GM18505 (cell line): Measurements from ENCODE around the gene FAAP20.

ENCODE experiments used
- ATAC-seq: cut with Tn5 transposase; IDR thresholded peaks from one replicate; pipeline ENCODE4 v1.9.1; 2021; ENCODE audit not compliant: unreplicated experiment
- POLR2A ChIP-seq: IDR thresholded peaks from 4 replicates; pipeline ENCODE4 v1.6.1; 2011; ENCODE audit warnings: borderline replicate concordance; ENCODE audit not compliant: insufficient read depth, insufficient read length; ENCODE audit errors: extremely low read depth

Gene FAAP20

GRCh38 chr1:2202843-2203601, 8.4 kb upstream of the FAAP20 start:
- no peak for ATAC-seq

DNA sequence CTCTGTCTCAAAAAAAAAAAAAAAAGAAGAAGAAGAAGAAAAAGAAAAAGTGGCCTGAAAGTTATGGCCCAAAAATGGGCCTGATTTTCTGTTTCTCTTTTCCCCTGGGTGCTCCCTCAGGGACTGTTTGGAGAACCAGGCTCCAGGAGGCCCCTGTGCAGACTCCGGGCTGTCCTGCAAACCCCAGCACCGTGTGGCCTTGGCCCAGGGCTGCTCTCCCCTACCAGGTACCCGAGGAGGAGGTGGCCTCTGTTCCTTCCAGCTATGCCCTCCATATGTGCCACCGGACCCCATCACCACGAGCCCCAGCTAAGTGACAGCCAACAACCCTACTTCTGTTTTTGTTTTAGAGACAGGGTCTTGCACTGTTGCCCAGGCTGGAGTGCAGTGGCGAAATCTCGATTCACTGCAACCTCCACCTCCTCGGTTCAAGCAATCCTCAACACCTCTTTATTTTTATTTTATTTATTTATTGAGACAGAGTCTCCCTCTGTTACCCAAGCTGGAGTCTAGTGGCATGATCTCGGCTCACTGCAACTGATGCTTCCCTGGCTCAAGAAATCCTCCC, 7.5 kb upstream of the FAAP20 start:
- no peak for ATAC-seq
- no peak for TF ChIP-seq POLR2A

More at GRCh38 chr1:2202843-2203601, 8.4 kb upstream of the FAAP20 start:
- TF ChIP-seq POLR2A = no peak

- ATAC-seq = no peak
- no peak for TF ChIP-seq POLR2A
Observed at GRCh38 chr1:2201062-2201461, 6.5 kb upstream of the FAAP20 start.

DNA sequence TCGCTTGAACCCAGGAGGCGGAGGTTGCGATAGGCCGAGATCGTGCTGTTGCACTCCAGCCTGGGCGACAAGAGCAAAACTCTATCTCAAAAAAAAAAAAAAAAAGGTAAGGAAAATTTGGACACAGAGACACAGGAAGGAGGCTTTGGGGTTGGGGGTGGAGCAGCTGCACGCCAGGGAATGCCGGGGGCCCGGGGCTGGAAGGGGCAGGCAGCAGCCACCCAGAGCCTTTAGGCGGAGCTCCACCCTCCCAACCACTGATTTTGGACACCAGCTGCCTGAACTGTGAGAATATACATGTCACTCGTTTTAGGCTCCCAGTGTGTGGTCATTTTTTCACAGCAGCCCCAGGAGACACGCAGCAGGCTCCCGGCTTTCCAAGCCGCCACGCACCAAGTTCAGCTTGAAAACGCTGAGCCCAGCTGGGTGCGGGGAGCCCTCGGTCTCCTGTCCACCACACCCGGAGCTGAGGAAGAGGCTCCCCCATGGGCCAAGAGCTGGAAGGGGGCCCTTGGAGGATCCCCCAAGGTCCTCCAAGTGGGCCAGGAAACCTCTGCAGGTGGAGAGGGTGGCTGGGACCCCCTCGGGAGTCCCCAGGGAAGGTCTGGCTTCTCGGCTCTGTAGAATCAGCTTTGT, 5.9 kb upstream of the FAAP20 start:
- ATAC-seq = no peak
- no peak for TF ChIP-seq POLR2A

- no peak for ATAC-seq
Observed at GRCh38 chr1:2199042-2199810, 4.7 kb upstream of the FAAP20 start.

GRCh38 chr1:2198571-2198970, 4.0 kb upstream of the FAAP20 start:
- no peak for TF ChIP-seq POLR2A
- no peak for ATAC-seq

More at GRCh38 chr1:2199042-2199810, 4.7 kb upstream of the FAAP20 start:
- peak; percentile 41 for TF ChIP-seq POLR2A

DNA sequence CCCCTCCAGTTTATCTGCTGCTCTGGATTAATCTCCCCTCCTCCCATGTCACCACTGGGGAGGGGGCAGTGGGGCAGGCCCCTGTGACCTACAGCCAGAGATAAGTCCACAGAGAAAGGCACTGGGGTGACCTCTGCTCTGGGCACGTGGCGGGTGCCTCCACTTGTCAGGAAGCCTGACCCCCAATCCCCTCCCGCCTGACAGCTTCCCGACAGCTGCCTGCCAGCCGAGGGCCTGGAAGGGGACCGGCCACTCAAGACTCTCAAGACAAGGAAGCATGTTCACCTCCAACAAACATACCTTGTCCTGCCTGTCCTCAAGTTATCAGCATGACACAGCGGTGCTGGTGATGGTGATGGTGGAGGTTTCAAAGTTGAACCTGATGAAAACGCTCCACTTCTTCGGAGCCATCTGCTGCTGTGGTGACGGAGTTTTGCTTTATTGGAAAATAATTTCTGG, 3.2 kb upstream of the FAAP20 start:
- no peak for ATAC-seq
- TF ChIP-seq POLR2A = no peak

GRCh38 chr1:2196901-2197638, 2.5 kb upstream of the FAAP20 start:
- TF ChIP-seq POLR2A = no peak

GRCh38 chr1:2195785-2196184, 1.2 kb upstream of the FAAP20 start:
- TF ChIP-seq POLR2A = no peak
- no peak for ATAC-seq

More at GRCh38 chr1:2196901-2197638, 2.5 kb upstream of the FAAP20 start:
- ATAC-seq = no peak

DNA sequence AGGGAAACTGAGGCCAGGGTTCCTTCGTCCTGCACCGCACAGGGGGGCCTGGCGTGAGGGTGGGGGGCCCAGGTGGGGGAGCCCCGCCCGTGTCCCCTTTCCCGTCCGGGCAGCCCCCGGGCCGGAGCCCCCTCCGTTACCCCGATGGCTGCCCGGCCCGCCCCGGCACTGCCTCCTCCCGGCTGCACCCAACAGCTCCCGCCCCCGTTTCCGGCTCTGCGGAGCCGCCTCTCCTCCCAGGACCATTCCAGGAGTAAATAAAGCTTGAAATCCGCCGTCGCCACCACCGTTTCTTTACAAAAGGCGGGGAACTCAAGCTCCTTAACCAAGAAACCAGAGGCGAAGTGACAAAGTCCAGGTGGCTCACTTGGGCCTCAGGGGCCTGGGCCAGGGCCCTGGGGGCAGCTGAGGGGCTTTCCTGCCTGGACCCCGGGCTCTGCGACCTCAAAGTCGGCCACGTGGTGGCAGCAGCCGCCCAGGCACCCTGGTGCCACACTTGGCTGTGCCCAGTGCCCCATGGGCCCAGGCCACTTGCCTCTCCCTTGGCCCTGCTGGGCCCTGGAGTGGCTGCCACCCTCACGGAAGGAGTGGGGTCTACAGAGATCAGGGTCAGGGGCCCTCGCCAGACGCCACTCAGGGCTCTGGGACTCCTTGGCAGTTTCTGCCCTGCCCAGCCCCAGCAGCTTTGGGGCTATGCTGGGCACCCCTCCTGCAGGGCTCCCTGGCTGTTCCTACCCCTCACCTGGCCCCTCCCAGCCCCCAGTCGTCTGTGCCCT, 514 bp upstream of the FAAP20 start:
- peak; percentile 65 for ATAC-seq

GRCh38 chr1:2193514-2194281, 874 bp downstream of the FAAP20 start:
- no peak for ATAC-seq
- no peak for TF ChIP-seq POLR2A

More for the DNA sequence above, 514 bp upstream of the FAAP20 start:
- TF ChIP-seq POLR2A = no peak

GRCh38 chr1:2192031-2192995, 2.3 kb downstream of the FAAP20 start:
- TF ChIP-seq POLR2A = no peak
- no peak for ATAC-seq
